Kidney glomerular epithelial cell (primary cell): ENCODE results near the gene PDE4A.
A peak's percentile ranks its signal among the peaks of the same experiment; 100 is the strongest.
"Not testable (repeated sequence)": the region's sequence is repeated elsewhere in the genome, so short reads cannot be mapped to it uniquely, and the experiment has no call there.

Experiments
- DNase-seq: peaks from one replicate; lab custom pipeline; 2025; lab: John Stamatoyannopoulos, UW

The PDE4A gene

GRCh38 chr19:10420444-10421239, at the start of gene PDE4A:
Gene PDE4A, plus strand, starts transcription at chr19:10420538. Its CDS starts 227 bp downstream, at chr19:10420765.
- no peak for DNase-seq

- DNase-seq: no peak
Measured at GRCh38 chr19:10372690-10373089, 47.6 kb upstream of the PDE4A start.

- no peak for DNase-seq
Measured at GRCh38 chr19:10374931-10375330, 45.4 kb upstream of the PDE4A start.

- not testable (repeated sequence) for DNase-seq
Measured at GRCh38 chr19:10377140-10377640, 43.1 kb upstream of the PDE4A start.

GRCh38 chr19:10378124-10378523, 42.2 kb upstream of the PDE4A start:
- DNase-seq: no peak

- DNase-seq: no peak
Measured at GRCh38 chr19:10379880-10380312, 40.4 kb upstream of the PDE4A start.

- DNase-seq: peak; percentile 93
Measured at GRCh38 chr19:10380313-10381102, 39.8 kb upstream of the PDE4A start, which contains the start of gene TYK2. Gene TYK2, minus strand, starts transcription at chr19:10380572. Its CDS starts 2,166 bp downstream, at chr19:10378406.

GRCh38 chr19:10383223-10383499, 37.2 kb upstream of the PDE4A start:
- DNase-seq: not testable (repeated sequence)

- no peak for DNase-seq
Measured at GRCh38 chr19:10384580-10384979, 35.8 kb upstream of the PDE4A start.

GRCh38 chr19:10388957-10389356, 31.4 kb upstream of the PDE4A start:
- peak; percentile 69 for DNase-seq

- no peak for DNase-seq
Measured at GRCh38 chr19:10389863-10390262, 30.5 kb upstream of the PDE4A start.

GRCh38 chr19:10390652-10391286, 29.6 kb upstream of the PDE4A start:
- no peak for DNase-seq

GRCh38 chr19:10392120-10392519, 28.2 kb upstream of the PDE4A start:
- DNase-seq: no peak

GRCh38 chr19:10393137-10393536, 27.2 kb upstream of the PDE4A start:
- DNase-seq: no peak

- no peak for DNase-seq
Measured at GRCh38 chr19:10395003-10395402, 25.3 kb upstream of the PDE4A start.

GRCh38 chr19:10395436-10395835, 24.9 kb upstream of the PDE4A start:
- DNase-seq: no peak

GRCh38 chr19:10395917-10396316, 24.4 kb upstream of the PDE4A start:
- no peak for DNase-seq

GRCh38 chr19:10398819-10399218, 21.5 kb upstream of the PDE4A start:
- DNase-seq: no peak

GRCh38 chr19:10399340-10399739, 21.0 kb upstream of the PDE4A start:
- not testable (repeated sequence) for DNase-seq

GRCh38 chr19:10399878-10400277, 20.5 kb upstream of the PDE4A start:
- no peak for DNase-seq

GRCh38 chr19:10402441-10403038, 17.8 kb upstream of the PDE4A start:
- peak; percentile 38 for DNase-seq
